Right cardiac atrium (tissue), 5 donors: ENCODE data around the gene PHACTR1. TPM values are rescaled to one million over a fixed set of nuclear protein-coding genes. Genes with fewer than 3 reads are reported as not detected.
"Not testable (repeated sequence)": the region's sequence is repeated elsewhere in the genome, so short reads cannot be mapped to it uniquely, and the experiment has no call there.

Experiments used
- ATAC-seq, 2 donors: fragments of 200-7000 bp; cut with Tn5 transposase; one replicate each; pipeline versions ENCODE4 v1.8.0 to v1.9.1; 2020; ENCODE audit warnings: moderate library complexity in 2 of 2, mild to moderate bottlenecking in 1 of 2
- DNase-seq, 3 donors: peaks; one replicate each; pipeline ENCODE4 v3.0.0-alpha.2; 2020
- H3K27ac ChIP-seq: one replicate; pipeline ENCODE4 v1.5.1; 2013; ENCODE audit warnings: mild to moderate bottlenecking, low read length, control low read depth, moderate library complexity
- H3K27me3 ChIP-seq: one replicate; pipeline ENCODE4 v1.6.1; 2013; ENCODE audit not compliant: control insufficient read depth, insufficient read depth
- H3K4me1 ChIP-seq: one replicate; pipeline ENCODE4 v1.6.1; 2013; ENCODE audit warnings: low read length; ENCODE audit not compliant: control insufficient read depth, insufficient read depth
- H3K4me3 ChIP-seq: one replicate; pipeline ENCODE4 v1.5.1; 2013; ENCODE audit warnings: low read length, control low read depth
- H3K9me3 ChIP-seq: one replicate; pipeline ENCODE4 v1.6.1; 2013; ENCODE audit warnings: low read length; ENCODE audit not compliant: control insufficient read depth
- WGBS: extraction: QIAGEN DNeasy Blood & Tissue Kit; methylation state at CpG from one replicate; pipeline ENCODE4 v1.1.7; 2013; 5-methylcytosine and 5-hydroxymethylcytosine counted together
- intact Hi-C, 4 donors: fragments of 100-400 bp; cut with DNase I; formaldehyde crosslinking; loops; one replicate each; pipeline versions ENCODE4 v1.11.0 to v1.14.0; 2022 to 2023
- polyA plus RNA-seq: library from polyadenylated mRNA; stranded (reverse); fragments of 200-250 nt; gene quantifications from one replicate; pipeline ENCODE4 v1.2.3, GENCODE V29; 2013
- total RNA-seq, 4 donors: library from RNA; stranded (reverse); fragmentation: NEBNext Ultra II Directional; extraction: Animal tissue kit (Norgen Biotek cat#: 25700); gene quantifications; one replicate each; pipeline ENCODE4 v1.2.1, GENCODE V29; 2021
- donor health status: healthy with polysubstance abuse.
- donor health status: DM: no; HTN: yes; CAD: no.
- donor health status: DM: no; HTN: no; CAD: no.
- donor health status: DM: no; HTN: yes; CAD: no; lungs with severe emphysema.
- donor health status: DM: yes; HTN: yes; CAD: no.

PHACTR1 gene
- total and polyA plus RNA-seq, 5 donors: 7.3 to 29.4 (median 25.1) TPM

- Histone ChIP-seq H3K27ac (no peak overlapping the region), H3K4me1 (no peaks in the 10 kb centered on the region), H3K9me3 (no peaks in the 10 kb centered on the region), H3K4me3 (no peak overlapping the region), H3K27me3 (no peaks in the 10 kb centered on the region)
- 87% methylated on average over 5 of the region's 5 CpGs for WGBS
- no peak for DNase-seq
- intact Hi-C loops: loop anchor here in 1 of 4 donors (10.0 kb wide), 1 partner anchor 405 kb away; no protein-coding TSS in a partner anchor
- ATAC-seq: peak in 1 of 2 donors; percentile 45
These were observed 603.5 kb downstream of the PHACTR1 start for GRCh38 chr6:13319891-13320564.

- ATAC-seq, H3K27ac ChIP-seq, H3K9me3 ChIP-seq, DNase-seq, H3K4me3 ChIP-seq, H3K27me3 ChIP-seq, H3K4me1 ChIP-seq: not testable (repeated sequence)
- WGBS: 90% methylated on average over 3 of the region's 3 CpGs
- intact Hi-C loops: loop anchor here in 1 of 4 donors (10.0 kb wide), 1 partner anchor 411 kb away; no protein-coding TSS in a partner anchor
These were observed 609.5 kb downstream of the PHACTR1 start for GRCh38 chr6:13326031-13326586.

GRCh38 chr6:13327691-13328075, 611.1 kb downstream of the PHACTR1 start:
- ATAC-seq (peak in 1 of 2 donors; percentile 2), DNase-seq (no peak)
- Histone ChIP-seq H3K9me3 (no peaks in the 10 kb centered on the region), H3K27ac (peak overlapping the region; percentile 77), H3K4me1 (no peaks in the 10 kb centered on the region), H3K27me3 (no peaks in the 10 kb centered on the region), H3K4me3 (peak overlapping the region; percentile 67)
- WGBS: under 1% methylated on average over 10 of the region's 10 CpGs
- intact Hi-C loops: loop anchor here in 1 of 4 donors (10.0 kb wide), 1 partner anchor 413 kb away; no protein-coding TSS in a partner anchor

GRCh38 chr6:13328076-13328874, 611.7 kb downstream of the PHACTR1 start, which contains the start of gene TBC1D7:
TBC1D7 (minus strand) TSS chr6:13328537; CDS start chr6:13326898, 1,639 bp downstream.
- DNase-seq: peak; percentile 93 to 98 (median 96)
- under 1% methylated on average over 63 of the region's 63 CpGs for WGBS
- no peaks in the 10 kb centered on the region for H3K9me3 ChIP-seq
- peak; percentile 96 to 97 for ATAC-seq
- peak within 1 kb of the TSS; percentile 67 for H3K4me3 ChIP-seq
- no peaks in the 10 kb centered on the region for H3K27me3 ChIP-seq
- H3K4me1 ChIP-seq: no peaks in the 10 kb centered on the region
- peak within 1 kb of the TSS; percentile 77 for H3K27ac ChIP-seq
- intact Hi-C loops: loop anchor here in 1 of 4 donors (10.0 kb wide), 1 partner anchor 413 kb away; no protein-coding TSS in a partner anchor

- intact Hi-C loops: loop anchor here in 1 of 4 donors (10.0 kb wide), 1 partner anchor 414 kb away; no protein-coding TSS in a partner anchor
- DNase-seq: no peak
- Histone ChIP-seq H3K4me3 (peak overlapping the region; percentile 67), H3K4me1 (no peaks in the 10 kb centered on the region), H3K27ac (peak overlapping the region; percentile 77), H3K27me3 (no peaks in the 10 kb centered on the region), H3K9me3 (no peaks in the 10 kb centered on the region)
- WGBS: 2% methylated on average over 2 of the region's 2 CpGs
- ATAC-seq: no peak
These were observed 612.3 kb downstream of the PHACTR1 start for GRCh38 chr6:13328875-13329183.

GRCh38 chr6:13331516-13332348, 615.2 kb downstream of the PHACTR1 start:
- ATAC-seq (peak in 1 of 2 donors; percentile 7), DNase-seq (no peak)
- intact Hi-C loops: loop anchor here (5.0 to 10.0 kb wide), 5 partner anchors 83 to 419 kb away; partner anchors contain the start of genes GFOD1 (in 2 of the 4) and SIRT5 (in 1 of the 4)
- Histone ChIP-seq H3K4me1 (no peaks in the 10 kb centered on the region), H3K27me3 (no peaks in the 10 kb centered on the region), H3K9me3 (no peaks in the 10 kb centered on the region), H3K4me3 (no peak overlapping the region), H3K27ac (peak overlapping the region; percentile 51)
- 43% methylated on average over 13 of the region's 13 CpGs for WGBS

GRCh38 chr6:13332349-13332706, 615.8 kb downstream of the PHACTR1 start:
- Histone ChIP-seq H3K27ac (peak overlapping the region; percentile 51), H3K27me3 (no peaks in the 10 kb centered on the region), H3K4me1 (no peaks in the 10 kb centered on the region), H3K9me3 (no peaks in the 10 kb centered on the region), H3K4me3 (no peak overlapping the region)
- intact Hi-C loops: loop anchor here (5.0 to 10.0 kb wide), 5 partner anchors 82 to 420 kb away; partner anchors contain the start of genes GFOD1 (in 2 of the 4) and SIRT5 (in 1 of the 4)
- DNase-seq (no peak), ATAC-seq (no peak)
- 64% methylated on average over 2 of the region's 2 CpGs for WGBS

- intact Hi-C loops: loop anchor here (2.0 to 10.0 kb wide), 7 partner anchors 80 to 423 kb away; partner anchors contain the start of genes GFOD1 (in 2 of the 4) and SIRT5 (in 1 of the 4)
- no peaks in the 10 kb centered on the region for H3K9me3 ChIP-seq
- WGBS: 28% methylated on average over 3 of the region's 3 CpGs
- H3K27me3 ChIP-seq: no peaks in the 10 kb centered on the region
- H3K27ac ChIP-seq: peak overlapping the region; percentile 61
- H3K4me1 ChIP-seq: no peaks in the 10 kb centered on the region
- H3K4me3 ChIP-seq: no peak overlapping the region
- peak; percentile 32 to 76 for ATAC-seq
- DNase-seq: peak in 2 of 3 donors; percentile 27 to 28
These were observed 618.4 kb downstream of the PHACTR1 start for GRCh38 chr6:13334953-13335352.

GRCh38 chr6:13336553-13336952, 620.0 kb downstream of the PHACTR1 start:
- DNase-seq: peak; percentile 78 to 94 (median 79)
- intact Hi-C loops: loop anchor here (5.0 to 10.0 kb wide), 5 partner anchors 78 to 238 kb away; partner anchors contain the start of genes GFOD1 (in 2 of the 4) and SIRT5 (in 1 of the 4)
- Histone ChIP-seq H3K9me3 (no peaks in the 10 kb centered on the region), H3K4me1 (no peaks in the 10 kb centered on the region), H3K27ac (no peak overlapping the region), H3K27me3 (no peaks in the 10 kb centered on the region), H3K4me3 (no peak overlapping the region)
- WGBS: 29% methylated on average over 11 of the region's 11 CpGs
- ATAC-seq: peak; percentile 67 to 81

GRCh38 chr6:13338038-13338437, 621.5 kb downstream of the PHACTR1 start:
- Histone ChIP-seq H3K27me3 (no peaks in the 10 kb centered on the region), H3K27ac (no peak overlapping the region), H3K9me3 (no peaks in the 10 kb centered on the region), H3K4me3 (no peak overlapping the region), H3K4me1 (no peaks in the 10 kb centered on the region)
- 76% methylated on average over 5 of the region's 5 CpGs for WGBS
- ATAC-seq (no peak), DNase-seq (peak in 1 of 3 donors; percentile 50)
- intact Hi-C loops: loop anchor here (5.0 to 10.0 kb wide), 5 partner anchors 77 to 237 kb away; partner anchors contain the start of genes GFOD1 (in 2 of the 4) and SIRT5 (in 1 of the 4)
